NCI-H82 treated with DMSO at 0.1 percent for 48 hours (cell line): ENCODE data around the gene GATC.

Experiments
- DNase-seq: peaks from one replicate; lab custom pipeline; 2025; ENCODE audit not compliant: unreplicated experiment; lab: John Stamatoyannopoulos, UW

GATC gene, protein sequence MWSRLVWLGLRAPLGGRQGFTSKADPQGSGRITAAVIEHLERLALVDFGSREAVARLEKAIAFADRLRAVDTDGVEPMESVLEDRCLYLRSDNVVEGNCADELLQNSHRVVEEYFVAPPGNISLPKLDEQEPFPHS

DNA sequence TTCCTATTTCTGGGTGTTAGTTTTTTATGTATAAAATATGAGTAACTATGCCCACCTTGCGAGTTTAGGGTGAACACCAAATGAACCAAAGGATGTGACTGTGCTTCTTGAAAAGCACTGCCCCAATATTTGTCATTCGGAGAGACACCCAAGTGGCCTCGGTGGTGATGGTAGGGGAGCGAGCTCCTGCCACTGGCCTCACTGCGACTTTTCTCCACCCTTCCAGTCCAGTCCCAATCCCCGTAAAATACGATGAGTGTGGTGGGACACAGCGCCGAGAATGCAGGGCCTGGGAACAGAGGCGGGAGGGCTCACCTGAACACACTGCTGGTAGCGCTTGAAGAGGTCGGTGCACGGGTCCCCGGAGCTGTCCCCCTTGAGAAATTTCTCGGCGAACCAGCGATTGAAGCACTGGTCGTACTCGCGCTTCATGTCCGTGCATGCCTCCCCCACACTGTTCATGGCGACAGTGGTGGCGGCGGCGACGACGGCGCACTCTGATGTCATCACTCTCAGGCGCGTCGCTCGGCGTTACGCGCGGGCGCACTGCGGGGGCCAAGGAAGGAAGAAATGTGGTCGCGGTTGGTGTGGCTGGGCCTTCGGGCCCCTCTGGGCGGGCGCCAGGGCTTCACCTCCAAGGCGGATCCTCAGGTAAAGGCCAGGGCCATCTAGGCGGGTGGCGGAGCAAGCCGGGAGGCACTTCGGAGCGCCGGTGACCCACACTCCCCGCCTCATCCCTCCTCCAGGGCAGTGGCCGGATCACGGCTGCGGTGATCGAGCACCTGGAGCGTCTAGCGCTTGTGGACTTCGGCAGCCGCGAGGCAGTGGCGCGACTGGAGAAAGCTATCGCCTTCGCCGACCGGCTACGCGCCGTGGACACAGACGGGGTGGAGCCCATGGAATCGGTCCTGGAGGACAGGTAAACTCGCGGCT is at the start of gene GATC, which contains the start of gene TRIAP1:
TSS of gene GATC (plus strand) at position 534 of the 933 bp plus-strand sequence. CDS start at position 571, 37 bp downstream.
TSS of gene TRIAP1 (minus strand) at position 474 of the 933 bp plus-strand sequence. CDS start at position 462, 12 bp downstream.
- DNase-seq: peak; percentile 26

DNA sequence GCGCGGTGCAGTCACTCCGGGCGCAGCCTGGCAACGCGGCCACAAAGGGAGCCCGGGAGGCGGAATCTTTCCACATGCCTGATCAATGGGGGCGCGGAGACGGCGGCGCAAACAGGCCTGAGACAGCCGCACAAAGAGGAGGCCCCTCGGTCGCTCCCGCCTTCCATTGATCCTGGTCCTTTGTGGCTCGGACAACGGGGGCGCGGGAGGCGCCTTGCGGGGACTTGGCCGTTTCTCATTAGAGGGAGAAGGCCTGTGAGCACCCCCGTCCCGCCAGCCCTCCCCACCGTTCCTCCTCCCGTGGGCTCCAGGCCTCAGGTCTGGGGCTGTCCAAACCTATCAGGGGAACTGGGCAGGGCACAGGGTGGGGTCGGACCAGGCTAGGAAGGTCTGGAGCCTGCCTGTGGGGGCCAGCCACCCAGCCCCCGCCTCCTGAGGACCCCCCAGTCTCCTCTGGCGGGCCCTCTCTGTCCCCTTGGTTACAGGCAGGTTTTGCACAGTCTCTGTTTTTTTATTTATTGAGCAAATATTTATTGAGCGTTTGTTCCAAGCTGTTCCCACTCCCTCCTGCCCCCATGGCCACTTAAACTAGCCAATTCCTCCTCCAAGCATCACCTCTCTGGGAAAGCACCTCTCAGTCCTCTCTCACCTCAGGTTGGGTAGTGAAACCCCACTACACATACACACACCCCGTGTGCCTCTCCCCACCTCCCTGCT is 48.3 kb upstream of the GATC start:
- DNase-seq: no peak

- no peak for DNase-seq
Measured at GRCh38 chr12:120399531-120399930, 46.7 kb upstream of the GATC start.

- no peak for DNase-seq
Measured at GRCh38 chr12:120402217-120402616, 44.0 kb upstream of the GATC start.

- DNase-seq: no peak
Measured at GRCh38 chr12:120403869-120404268, 42.4 kb upstream of the GATC start.

DNA sequence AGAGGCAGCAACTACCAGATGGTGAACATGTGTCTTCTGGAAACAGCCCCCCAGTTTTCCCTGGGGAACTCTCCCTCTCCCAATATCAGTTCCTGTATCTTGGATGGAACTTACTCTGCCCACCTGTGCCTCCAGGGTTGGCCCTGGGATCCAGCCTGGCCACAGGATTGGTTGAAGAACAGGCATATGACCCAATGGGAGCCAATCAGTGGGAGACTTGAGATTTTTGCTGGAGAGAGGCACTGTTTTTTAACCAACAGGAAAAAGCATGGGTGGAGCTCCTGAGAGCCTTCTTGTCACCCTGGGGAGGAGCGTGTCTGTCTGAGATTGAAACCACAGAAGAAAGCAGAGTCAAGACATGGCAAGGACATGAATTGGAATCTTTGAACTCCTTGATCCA is 42.0 kb upstream of the GATC start:
- DNase-seq: no peak

- no peak for DNase-seq
Measured at GRCh38 chr12:120406069-120406468, 40.2 kb upstream of the GATC start.

GRCh38 chr12:120406553-120406952 is 39.7 kb upstream of the GATC start:
- no peak for DNase-seq

DNA sequence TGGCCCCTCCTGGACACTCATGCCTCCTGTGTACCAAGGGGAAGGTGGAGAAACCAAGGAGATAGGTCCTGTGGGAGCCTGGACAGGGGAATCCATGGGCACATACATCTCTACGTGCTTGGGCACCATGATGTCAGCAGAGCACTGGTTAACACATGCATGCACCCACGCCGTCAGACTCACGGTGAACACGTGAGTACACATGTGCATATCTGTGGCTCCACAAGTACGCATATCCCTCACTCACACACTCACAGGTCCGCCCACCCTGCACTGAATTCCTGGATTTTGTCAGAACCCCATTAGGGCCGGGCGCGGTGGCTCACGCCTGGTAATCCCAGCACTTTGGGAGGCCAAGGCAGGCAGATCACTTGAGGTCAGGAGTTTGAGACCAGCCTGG is 37.5 kb upstream of the GATC start:
- no peak for DNase-seq

DNA sequence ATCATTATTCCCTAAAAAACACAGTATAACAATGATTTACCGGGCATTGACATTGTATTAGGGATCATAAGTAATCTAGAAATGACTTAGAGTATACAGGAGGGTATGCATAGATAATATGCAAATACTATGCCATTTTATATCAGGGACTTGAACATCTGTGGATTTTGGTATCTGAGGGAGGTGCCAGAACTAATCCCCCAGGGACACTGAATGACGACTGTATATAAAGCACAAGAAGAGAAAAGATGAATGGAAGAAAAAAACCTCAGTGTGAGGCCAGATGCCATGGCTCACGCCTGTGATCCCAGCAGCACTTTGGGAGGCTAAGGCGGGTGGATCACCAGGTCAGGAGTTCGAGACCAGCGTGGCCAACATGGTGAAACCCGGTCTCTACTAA is 33.8 kb upstream of the GATC start:
- DNase-seq: no peak

DNA sequence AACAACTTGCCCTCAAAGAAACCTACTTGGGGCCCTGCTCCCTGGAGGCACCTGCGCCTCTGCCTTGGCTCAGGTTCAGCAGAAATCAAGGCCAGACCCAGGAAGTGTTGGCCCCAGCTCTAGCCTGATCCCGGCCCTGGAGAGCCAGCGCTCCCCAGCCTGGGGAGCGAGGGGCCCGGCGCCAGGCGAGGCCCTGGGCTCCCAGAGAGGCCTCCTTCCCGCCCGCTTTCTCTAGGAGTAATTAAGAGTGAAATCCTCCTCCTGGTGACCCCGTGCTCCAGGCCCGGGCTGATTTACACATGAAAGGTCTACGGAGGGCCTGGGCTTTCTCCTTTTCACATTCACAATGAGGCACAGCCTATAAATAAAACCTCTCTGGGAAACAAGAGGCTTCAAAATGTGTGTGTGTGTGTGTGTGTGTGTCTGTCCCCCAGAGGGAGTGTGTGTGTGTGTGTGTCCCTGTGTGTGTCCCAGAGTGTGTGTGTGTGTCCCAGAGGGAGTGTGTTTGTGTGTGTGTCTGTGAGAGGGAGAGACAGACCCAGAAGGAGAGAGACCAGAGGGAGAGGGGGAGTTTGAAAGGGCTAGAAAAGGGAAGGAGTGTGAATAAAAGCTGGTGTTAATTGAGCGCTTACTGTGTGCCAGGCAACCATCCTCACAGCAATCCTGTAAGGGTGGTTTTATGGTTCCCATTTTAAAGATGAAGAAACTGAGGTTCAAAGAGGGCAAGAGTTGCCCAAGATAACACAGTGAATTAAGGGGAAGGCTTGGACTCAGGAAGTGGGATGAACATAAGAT is 32.1 kb upstream of the GATC start:
- no peak for DNase-seq

DNA sequence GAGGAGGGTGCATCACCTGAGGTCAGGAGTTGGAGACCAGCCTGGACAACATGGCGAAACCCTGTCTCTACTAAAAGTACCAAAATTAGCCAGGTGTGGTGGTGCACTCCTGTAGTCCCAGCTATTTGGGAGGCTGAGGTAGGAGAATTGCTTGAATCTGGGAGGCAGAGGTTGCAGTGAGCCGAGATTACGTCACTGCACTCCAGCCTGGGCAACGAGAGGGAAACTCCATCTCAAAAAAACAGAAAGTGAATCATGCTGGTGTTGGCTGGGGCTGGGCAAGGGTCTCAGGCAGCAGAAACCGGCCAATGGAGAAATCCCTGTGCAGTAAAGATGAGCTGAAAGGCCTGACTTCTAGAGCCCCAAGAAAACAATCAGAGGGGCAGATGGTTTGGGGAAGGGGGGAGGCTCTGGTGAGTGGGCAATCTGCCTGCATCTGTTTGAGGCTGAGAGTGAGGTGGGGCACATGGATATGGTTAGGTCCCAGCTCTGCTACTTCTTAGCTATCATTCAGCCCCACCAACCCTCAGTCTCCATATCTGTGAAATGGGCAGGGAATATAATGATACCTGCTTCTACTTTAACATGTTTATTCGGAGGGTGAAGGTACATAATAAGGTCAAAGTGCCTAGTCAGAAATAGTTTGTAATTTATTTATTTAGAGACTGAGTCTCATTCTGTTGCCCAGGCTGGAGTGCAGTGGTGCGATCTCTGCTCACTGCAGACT is 29.6 kb upstream of the GATC start:
- peak; percentile 35 for DNase-seq

DNA sequence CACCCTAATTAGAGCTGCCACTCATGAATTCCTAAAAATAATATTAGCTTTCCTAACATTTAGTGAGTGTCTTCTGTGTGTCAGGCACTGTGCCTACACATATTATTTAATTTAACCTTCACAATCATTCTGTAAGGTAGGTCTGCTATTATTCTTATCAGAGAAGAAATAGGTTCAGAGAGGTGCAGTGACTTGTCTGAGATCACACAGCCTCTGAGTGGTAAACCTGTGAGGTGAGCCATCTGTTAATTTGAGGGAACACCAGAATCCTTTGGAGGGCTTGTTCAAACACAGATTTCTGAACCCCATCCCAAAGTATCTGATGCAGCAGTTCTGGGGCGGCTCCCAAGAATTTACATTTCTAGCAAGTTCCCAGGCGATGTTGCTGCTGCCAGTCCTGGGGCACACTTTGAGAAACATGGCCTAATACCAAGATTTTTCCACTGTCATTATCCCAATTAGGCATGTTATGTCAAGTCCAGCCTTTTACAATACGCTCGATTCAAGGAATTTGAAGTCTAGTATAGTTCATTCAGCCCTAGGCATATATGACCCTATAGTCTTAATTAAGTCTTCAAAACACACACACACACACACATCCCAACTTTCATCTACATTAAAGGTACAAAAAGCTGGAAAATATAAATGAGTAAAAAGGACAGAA is 28.2 kb upstream of the GATC start:
- no peak for DNase-seq

- no peak for DNase-seq
Measured at GRCh38 chr12:120421701-120422100, 24.5 kb upstream of the GATC start.

- no peak for DNase-seq
Measured at GRCh38 chr12:120422892-120423456, 23.3 kb upstream of the GATC start.

DNA sequence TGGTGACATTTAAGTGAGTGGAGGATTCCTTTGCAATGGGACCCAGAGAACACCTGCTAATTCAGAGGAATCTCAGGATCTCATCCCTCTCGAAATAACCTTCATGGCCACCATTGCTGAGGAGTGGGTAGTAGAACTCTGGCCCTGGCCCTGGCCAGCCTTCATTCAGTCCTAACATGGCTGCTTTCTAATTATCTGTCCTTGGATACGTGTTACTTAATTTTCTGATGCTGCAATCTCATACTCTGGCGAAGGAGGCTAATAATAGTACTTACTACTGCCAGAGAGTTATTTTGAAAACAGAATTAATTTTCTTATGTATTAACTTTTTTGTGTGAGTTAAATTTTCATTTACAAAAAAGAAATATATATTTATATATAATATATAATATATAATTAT is 20.4 kb upstream of the GATC start:
- no peak for DNase-seq

DNA sequence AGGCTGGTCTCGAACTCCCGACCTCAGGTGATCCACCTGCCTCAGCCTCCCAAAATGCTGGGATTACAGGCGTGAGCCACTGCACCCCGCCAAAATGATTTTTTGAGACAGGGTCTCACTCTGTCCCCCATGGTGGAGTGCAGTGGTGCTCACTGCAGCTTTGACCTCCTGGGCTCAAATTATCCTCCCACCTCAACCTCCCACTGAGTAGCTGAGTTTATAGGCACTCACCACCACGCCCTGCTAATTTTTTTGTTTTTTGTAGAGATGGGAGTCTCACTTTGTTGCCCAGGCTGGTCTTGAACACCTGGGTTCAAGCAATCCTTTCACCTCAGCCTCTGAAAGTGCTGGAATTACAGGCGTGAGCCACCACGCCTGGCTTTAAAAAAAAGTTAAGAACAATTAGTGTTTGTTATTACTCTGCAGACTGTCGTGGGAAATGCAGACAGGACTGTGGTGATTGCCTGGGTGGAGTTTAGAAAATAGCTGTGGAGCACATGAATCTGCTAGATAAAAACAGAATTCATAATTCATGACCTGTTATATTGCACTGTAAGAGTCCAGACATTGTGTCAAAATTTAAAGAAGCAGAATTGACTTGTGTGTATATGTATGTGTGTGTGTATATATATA is 17.5 kb upstream of the GATC start:
- no peak for DNase-seq

GRCh38 chr12:120429368-120429767 is 16.9 kb upstream of the GATC start:
- DNase-seq: no peak
